Measurements from ENCODE around the gene ABCG2.
"Not testable (repeated sequence)": the region's sequence is repeated elsewhere in the genome, so short reads cannot be mapped to it uniquely, and the experiment has no call there.

ABCG2 gene

DNA sequence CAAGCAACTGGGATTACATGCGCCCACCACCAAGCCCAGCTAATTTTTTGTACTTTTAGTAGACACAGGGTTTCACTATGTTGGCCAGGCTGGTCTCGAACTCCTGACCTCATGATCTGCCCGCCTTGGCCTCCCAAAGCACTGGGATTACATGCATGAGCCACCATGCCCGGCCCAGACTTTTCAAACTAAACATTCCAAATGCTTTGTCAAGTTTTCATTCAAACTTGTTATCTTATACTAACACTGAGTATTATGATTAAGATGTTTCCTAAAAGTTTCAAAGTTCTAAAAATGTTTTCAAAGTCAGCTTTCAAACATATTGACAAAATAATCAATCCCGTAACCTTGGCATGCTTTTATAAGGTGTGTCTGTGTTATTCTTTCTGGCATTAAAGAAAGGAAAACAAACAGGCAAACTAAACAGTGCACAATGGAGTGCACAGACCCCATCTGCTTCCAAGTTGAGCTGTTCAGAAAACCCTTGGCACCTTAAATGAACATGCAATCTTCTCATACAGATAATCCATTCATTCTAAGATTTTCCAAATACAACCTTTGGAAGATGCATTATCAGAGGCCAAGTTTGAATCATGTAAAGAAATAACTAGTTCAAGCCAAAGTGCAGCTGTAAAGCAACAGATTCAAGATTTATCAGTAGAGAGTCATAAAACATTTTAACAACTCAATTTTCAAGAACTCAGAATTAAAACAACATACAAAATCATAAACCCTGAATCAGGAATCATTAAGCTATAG lies 49.1 kb downstream of the ABCG2 start:
- no peak for DNase-seq (ENCODE audit: low read depth)

DNA sequence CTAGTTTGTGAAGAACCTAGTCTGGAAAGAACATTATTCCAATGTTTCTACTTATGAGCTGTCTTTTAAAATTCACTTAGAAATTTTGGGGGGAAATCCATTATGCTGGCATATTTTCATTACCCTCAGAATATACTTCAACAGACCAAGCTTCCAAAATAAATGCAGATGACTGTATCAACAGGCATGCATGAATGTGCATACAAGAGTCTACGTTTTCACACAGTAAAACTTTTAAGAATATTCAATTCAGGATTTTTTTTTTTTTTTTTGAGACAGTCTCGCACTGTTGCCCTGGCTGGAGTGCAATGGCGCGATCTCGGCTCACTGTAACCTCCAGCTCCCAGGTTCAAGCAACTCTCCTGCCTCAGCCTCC lies 49.7 kb downstream of the ABCG2 start:
- DNase-seq (ENCODE audit: low read depth) = no peak

DNA sequence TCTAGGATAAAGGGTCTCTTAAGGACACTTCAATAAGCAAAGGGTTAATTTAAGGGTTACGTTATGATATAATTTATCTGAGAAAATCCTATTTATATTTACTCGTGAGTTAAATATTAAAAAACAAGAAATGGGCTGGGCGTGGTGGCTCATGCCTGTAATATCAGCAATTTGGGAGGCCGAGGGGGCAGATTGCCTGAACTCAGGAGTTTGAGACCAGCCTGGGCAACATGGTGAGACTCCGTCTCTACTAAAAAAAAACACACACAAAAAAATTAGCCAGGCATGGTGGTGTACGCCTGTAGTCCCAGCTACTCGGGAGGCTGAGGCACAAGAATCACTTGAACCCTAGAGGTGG lies 50.4 kb downstream of the ABCG2 start:
- not testable (repeated sequence) for DNase-seq (ENCODE audit: low read depth)

DNA sequence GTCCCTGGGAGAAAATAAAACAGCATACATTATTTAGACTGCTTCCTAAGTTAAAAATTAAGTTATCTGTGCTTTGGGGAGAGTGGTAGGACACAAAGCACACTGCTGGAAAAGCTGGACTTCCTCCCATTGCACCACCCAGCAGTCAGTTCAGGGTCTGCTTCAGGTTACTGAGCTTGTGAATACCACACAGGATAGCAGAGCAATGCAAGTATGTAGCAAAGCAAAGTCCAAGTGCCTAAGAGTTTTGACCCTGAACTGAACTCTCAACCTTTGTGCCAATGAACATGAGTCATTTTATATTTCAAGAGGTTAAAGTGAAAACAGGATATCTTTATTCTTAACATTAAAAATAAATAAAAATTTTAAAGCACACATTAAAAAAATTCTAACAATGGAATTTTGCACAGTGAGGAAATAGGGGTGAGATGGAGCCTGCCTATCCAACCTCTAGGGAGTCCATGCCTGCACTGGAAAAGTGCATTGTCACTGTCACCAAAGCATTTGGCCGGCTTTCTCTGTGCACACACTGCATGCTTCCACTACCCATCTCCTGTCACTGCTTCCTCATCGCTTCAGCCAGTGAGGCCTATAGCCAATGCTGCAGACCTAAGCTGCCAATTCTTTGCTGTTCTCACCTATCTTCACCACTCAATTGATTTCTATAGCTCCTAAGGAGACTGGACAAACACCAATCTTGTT lies 50.9 kb downstream of the ABCG2 start:
- DNase-seq (ENCODE audit: low read depth) = no peak

DNA sequence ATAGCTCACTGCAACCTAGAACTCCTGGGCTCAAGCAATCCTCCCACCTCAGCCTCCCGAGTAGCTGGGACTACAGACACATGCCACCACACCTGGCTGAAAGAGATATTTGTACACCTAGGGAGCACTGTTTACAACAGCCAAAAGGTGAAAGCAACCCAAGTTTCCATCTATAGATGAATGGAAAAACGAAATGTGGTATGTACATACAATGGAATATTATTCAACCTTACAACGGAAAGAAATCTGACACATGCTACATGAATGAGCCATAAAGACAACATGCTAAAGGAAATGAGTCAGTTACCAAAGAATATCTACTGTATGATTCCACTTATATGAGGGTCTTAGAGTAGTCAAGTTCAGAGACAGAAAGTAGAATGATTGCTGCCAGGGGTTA lies 52.2 kb downstream of the ABCG2 start:
- DNase-seq (ENCODE audit: low read depth) = no peak

DNA sequence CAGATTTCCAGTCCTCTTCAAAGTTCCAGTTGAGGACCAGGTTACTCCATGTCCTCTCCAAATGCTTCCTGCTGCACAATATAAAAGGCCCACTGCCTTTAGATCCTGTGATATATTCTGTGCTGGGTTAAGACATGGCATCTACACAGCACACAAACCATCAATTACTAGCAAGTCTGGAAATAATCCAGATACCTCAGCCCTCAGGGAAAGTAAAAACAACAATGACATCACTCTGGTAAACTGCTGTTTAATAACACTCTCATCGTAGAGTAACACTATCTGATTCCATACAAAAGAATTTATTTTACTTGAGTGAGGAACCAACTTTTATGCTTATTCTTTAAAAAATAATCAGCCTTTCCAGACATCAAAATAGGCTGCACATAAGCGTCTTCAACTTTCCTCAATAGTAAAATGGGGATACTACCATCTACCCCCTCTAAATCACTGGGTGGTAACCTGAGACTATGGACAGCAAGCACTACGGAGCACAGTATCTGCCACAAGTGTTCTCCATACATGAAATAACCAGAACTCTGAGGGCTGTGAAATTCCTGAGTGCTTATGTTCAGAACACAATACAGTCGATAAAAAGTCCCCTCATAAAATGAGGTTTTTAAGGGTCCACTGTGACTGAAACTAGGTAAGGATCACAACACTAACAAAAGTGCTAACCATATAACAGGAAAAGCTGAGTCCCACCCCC lies 53.4 kb downstream of the ABCG2 start:
- DNase-seq (ENCODE audit: low read depth) = peak; percentile 48

DNA sequence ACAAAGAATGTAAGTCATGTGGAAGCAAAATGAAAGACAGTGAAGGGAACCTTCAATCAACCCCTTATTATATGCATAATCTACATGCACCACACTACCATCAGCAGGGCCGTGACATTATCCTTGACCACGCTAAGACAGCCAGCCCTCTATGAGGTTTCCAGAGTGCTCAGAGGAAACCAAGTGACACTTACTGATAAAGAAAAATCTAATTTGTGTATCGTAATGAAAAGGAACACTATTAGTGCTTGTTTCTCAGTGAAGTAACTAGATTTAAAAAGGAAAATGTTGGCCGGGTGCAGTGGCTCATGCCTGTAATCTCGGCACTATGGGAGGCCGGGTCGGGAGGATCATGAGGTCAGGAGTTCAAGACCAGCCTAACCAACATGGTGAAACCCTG lies 56.4 kb downstream of the ABCG2 start:
- no peak for DNase-seq (ENCODE audit: low read depth)

DNA sequence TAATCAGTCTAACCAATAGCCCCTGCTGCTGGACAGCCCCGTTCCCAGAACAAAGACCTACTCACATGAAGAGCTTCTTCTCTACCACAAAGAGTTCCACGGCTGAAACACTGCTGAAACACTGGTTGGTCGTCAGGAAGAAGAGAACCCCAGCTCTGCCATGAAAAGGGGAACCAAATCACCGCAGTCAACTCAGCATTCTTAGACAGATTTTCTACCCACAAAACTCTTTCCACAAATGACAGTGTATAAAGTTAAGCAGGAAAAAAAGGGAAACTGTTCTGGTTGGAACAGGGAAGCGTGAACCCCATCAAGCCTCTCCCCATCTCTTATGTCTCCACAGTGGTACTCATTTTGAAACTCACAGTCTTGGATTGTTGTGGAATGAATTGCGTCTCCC lies 57.3 kb downstream of the ABCG2 start:
- DNase-seq (ENCODE audit: low read depth) = no peak

DNA sequence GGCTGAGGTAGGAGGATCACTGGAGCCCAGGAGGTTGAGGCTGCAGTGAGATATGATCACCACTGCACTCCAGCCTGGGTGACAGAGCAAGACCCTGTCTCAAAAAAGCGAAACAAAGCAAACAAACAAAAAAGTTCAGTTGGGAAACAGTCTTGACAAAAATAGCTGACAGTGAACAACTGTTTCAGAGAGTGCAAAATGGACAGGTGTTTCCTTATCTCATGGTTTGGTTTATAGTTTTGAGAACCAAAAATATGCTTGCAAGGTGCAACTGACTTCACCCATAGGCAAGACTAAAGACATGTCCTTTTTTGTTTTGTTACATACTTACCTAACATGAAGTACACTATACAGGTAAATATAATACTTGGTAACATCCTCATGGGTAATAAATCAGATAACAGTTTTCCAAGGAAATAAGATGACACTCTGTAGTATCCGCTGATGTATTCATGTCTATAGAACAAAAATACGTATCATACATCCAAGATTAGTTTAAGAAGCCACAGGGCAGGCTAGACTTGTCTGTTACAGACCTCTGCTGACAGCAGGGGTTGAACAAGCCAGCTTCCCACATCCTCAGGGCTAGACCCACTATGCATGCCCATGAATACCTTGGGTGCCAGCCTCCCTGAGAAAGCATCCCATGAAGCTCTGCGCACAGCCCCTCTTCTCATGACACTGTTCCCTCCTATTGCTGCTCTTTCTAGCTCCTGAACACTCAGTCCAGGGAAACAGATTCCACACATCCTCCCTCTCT lies 59.3 kb downstream of the ABCG2 start:
- DNase-seq (ENCODE audit: low read depth) = no peak

DNA sequence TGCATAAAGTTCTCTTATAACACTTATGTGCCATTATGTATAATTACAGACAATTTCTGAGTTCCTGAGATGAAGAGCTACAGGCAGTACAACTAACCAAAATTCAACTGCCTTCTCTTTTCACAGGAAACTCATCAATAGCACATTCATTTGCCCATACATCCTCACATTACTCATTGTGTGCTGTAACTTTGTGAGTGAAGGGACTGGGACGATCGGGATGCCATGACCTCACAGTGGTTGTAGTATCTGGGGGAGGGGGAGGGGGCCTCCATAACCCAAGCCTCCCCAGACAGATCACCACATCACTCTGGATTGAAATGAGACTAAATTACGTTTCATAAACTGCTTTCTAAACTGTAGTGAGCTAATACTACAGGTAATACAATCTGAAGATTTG lies 60.7 kb downstream of the ABCG2 start:
- no peak for DNase-seq (ENCODE audit: low read depth)

DNA sequence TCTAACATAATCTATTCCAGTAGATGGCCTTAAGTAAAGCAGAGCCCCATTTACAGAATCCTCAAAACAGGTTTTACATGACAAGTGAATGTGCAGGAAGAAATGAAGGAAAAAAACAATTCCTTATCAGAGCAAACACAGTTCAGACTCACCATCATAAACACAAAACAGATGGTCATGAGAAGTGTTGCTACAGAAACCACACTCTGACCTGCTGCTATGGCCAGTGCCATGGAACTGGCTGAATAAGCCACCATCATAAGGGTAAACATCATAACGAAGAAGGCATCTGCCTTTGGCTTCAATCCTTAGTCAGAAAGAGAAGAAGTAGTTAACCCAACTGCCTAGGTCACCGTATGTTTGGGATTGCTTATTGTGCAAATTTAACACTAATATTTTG lies 61.1 kb downstream of the ABCG2 start:
- no peak for DNase-seq (ENCODE audit: low read depth)

DNA sequence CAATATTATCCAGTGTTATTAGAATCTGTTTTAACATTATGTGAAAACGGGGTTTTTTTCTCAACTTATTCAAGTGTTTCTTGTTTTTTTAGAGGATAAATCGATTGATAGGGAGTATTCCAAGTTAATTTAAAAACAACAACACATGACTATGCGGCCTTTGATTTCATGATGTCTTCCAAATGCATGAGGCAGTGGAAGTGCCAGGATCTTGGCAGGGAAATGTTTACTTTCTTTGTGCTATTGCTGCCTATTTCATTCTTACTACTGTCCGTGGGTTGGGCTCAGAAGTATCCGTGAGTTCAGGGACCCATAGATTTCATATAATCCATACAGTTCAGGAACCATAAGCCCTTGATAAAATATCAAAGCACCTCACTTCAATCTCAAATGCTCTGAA lies 64.6 kb downstream of the ABCG2 start:
- no peak for DNase-seq (ENCODE audit: low read depth)

DNA sequence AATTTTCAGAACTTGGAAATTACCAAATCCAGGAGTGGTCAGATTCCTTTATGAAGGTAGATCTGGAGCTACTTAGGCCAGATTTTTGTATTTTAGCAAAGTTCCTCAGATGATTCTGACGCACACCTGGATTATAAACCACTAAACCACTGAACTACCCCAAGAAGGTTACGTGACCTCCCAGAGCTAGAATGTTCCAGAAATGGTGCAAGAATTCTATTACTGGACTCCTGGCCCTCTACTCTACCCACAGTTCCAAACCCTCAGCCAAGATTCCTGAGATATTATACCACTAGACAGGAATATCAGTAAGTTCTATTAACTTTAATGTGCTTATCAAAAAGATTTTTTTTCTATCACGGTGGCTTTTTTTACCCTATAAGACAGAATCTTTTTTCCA lies 67.1 kb downstream of the ABCG2 start:
- no peak for DNase-seq (ENCODE audit: low read depth)

DNA sequence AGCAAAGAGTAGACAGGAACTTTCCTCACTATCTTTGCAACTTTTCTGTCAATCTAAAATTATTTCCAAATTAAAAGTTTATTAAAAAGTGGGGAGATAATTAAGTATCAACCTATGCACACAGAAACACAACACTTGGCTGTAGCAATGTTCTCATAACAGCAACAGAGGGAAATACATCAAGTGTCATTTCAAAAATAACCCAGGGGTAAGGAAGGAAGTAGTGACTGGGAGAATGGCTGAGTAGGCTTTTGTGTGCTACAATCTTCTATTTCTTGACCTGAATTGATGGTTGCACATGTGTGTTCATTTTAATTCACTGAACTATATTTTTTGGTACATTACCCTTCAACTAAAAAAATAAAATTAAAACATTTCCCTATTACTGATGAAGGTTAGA lies 67.5 kb downstream of the ABCG2 start:
- no peak for DNase-seq (ENCODE audit: low read depth)

DNA sequence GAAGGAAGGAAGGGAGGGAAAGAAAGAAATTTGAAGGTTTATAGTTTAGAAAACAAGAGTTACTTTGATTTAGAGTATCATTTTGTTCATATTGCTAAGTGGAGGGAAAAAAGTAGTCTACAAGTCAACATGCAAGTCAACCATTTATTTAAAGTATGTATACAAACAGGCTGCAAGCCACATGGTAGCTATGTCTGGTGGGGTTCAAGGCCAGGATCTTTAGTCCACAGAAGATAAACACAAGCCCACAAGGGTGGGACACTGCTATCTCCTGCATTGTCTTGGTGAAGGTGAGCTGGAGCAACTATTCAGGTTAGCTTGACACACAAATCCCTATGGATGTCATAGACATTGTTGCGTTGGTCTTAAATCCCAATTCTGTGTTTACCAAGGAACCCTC lies 71.4 kb downstream of the ABCG2 start:
- no peak for DNase-seq (ENCODE audit: low read depth)

DNA sequence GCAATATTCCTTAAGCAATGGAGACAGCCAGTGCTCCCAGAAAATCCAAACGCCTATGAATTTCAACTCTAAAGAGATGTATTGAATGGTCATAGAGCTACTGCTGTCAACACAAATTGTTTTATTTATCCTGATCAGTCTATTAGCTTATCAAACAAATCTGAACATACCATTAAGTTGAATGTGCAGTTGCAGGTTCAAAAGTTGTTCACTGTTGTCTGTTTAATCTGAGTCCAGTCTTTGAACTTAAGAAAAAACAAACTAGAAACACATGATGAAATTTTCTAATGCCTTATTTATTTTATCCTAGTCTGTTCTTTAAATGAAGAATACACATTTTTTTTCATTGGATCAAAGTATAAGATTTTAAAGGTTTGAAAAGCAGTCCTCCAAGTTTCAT lies 77.8 kb downstream of the ABCG2 start:
- DNase-seq (ENCODE audit: low read depth) = no peak

DNA sequence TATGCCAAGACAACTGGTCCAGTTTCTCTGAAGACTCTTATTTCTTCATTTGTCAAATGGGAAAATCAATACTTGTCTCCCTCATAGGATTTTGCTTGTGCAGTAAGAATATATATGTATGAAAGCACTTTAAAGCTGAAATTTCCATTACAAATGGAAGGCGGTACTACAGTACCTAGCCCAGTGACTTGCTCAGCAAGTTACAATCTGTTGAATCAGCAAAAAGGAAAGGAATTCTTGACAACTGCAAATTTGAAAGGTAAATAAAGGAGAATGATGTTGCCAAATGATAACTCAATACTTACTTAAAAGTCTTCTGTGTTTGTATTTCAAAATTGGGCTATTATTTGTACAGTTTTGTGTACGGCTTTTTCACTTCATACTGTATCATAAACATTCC lies 79.9 kb downstream of the ABCG2 start:
- no peak for DNase-seq (ENCODE audit: low read depth)

DNA sequence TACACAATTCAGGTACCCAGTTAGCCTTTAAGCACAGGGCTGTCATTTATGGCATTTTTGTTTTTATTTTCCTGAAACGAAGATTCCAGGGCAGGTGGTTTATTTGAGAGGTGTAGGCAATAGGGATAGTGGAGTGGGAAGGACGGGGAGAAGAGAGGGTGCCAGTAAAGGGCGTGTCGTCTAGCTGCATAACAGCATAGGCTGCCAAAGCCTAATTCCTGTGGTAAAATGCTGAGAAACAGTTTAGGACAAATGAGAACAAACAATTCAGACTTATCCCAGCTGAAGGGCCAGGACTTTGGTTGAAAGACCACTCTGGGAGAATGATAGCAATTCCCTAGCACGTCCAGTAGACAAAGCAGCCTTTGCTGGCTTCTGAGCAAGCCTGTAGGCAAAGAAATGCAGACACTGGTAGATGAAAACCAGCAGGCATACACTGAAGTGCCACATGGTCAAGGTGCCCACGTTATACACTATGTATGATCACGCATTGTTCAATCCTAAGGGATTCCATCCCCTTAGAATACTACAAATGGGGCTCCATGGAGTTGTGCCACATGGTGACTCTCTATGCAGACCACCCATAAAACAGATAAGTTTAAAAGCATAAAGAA lies 80.4 kb downstream of the ABCG2 start:
- no peak for DNase-seq (ENCODE audit: low read depth)

DNA sequence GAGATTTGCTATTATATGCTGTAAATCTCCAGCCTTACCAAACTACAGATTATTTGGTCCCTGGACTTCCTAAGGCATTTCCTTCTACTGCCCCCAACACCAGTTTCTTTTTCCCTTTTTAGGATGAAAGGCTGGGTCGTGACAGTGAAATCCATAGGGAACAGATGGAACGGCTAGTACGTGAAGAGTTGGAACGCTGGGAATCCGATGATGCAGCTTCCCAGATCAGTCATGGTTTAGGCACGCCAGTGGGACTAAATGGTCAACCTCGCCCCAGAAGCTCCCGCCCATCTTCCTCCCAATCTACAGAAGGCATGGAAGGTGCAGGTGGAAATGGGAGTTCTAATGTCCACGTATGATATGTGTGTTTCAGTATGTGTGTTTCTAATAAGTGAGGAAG lies 83.1 kb downstream of the ABCG2 start:
- DNase-seq (ENCODE audit: low read depth) = no peak

DNA sequence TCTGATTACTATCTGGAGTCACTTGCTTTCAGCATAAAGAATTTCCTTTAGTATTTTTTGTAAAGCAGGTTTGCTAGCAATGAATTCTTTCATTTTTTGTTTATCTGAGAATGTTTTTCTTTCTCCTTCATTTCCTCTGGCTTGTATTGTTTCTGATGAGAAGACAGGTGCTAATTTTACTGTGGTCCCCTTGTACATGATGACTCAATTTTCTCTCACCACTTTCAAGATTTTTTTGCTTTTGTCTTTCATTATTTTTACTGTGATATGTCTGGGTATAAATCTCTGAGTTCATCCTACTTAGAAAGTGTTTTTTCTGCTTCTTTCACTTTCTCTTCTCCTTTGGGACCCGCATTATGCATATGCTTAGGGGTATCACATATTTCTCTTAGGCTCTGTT lies 88.4 kb downstream of the ABCG2 start:
- no peak for DNase-seq (ENCODE audit: low read depth)

DNA sequence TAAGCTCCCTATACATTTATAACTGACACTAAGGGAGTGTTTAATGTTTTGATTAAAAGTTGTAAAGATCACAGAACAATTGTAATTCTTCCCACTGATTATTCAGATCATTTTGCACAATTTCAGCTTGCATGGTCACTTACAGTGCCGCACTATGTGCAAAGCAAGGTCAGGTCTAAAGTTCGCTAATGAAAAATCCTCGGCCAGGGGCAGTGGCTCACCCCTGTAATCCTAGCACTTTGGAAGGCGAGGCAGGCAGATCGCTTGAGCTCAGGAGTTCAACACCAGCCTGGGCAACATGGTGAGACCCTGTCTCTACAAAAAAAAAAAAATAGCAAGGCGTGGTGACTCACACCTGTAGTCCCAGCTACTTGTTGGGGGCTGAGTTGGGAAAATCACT lies 94.0 kb downstream of the ABCG2 start:
- DNase-seq (ENCODE audit: low read depth) = no peak

DNA sequence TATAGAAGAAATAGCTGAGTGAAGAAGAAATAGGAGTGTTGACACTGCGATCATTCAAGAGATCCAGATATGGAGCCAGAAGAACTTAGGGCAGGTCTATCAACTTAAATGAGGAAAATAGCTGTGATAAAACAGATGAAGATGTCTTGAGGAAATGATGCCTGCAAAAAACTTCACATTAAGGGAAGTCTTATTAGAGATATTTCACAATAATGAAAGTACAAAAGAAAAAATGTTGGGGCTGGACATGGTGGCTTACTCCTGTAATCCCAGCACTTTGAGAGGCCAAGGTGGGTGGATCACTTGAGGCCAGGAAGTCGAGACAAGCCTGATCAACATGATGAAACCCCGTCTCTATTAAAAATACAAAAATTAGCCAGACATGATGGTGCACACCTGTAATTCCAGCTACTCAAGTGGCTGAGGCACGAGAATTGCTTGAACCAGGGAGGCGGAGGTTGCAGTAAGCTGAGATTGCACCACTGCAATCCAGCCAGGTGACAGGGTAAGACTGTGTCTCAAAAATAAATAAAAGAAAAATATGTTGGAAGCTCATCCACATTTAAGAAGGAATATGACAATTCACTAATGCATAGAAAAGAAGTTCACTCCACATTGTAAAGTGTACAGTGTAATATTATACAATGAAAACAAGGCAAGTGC lies 94.7 kb downstream of the ABCG2 start:
- DNase-seq (ENCODE audit: low read depth) = no peak

Data from non-pigmented ciliary epithelial cell (primary cell).